ENCODE data around the gene CFAP68.
"Not testable (repeated sequence)": the region's sequence is repeated elsewhere in the genome, so short reads cannot be mapped to it uniquely, and the experiment has no call there.

The CFAP68 gene

DNA sequence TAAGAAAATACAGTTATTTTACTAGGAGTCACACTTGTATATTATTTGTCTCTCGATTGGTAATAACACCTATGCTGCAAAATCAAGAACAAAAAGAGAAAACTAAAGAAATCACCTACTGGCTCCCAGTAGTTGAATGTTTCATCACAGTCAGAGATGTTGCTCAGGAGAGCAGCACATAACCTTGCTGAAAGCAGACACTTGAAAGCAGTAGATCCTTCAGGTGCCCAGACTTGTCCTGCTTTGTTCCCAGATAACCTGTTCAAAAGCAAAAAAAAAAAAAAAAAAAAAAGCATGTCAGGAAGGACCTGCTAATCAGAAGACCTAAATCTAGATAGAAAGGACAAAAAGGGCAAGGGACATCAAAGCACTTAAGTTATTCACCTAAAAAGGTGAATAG is 9.2 kb upstream of the CFAP68 start:
- in situ Hi-C loops (cut with MboI; ENCODE audit: low sequenced_read_pairs): no loop called here

DNA sequence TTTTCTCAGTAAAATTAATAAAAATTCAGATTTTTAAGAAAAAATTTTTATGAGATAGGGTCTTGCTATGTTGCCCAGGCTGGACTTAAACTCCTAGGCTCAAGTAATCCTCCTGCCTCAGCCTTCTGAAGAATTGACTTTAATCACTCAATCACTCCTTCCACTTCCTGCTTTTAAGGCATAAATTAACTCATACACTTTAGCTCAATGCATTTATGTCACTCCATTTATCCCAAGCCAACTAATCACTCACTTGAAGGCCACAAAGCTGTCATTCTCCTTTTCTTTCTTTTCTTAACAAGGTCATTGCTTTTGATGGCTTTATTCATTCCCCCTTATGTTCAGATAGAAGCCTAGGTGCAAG is 8.8 kb upstream of the CFAP68 start:
- in situ Hi-C loops (cut with MboI; ENCODE audit: low sequenced_read_pairs): no loop called here

DNA sequence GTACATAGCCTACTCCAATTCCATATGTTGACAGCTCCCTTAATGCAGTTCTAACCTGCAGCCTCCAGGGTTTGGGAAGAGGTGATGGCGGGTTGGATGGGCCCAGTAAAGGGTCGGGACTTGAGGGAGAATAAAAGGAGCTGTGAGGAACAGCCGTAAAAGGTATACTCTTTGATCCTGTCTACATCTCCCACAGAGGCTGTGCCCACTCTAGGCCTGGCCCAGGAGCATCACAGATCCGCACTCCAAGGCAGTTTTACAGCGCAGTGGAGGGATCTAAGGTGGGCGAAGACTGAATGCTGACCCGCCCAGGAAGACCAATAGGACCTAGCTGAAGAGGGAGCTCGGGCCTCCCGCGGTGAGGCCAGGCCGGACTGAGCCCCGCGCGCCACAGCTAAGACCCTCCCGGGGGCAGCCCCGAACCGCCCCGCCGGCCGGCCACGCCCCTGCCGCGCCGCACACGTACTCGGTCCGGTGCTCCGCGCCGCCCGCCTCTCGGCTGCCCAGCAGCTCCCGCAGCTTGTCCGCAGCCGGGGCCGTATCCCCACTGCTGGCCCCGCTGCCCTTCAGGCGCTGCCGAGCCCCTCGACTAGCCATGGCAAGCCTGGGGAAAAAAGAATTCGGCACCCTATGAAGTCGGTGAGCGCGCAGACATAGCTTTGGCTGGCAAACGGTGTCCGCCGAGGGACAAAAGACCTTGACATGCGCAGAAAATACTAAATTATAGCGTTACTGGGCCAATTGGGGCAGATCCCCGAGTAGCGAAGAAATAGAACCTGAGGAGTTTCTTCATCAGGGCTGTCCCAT is 8.3 kb upstream of the CFAP68 start, which contains the start of gene ALG9:
ALG9 (minus strand) TSS at position 696 of the 807 bp plus-strand sequence; CDS start at position 597, 99 bp downstream.
- in situ Hi-C loops (cut with MboI; ENCODE audit: low sequenced_read_pairs): no loop called here

DNA sequence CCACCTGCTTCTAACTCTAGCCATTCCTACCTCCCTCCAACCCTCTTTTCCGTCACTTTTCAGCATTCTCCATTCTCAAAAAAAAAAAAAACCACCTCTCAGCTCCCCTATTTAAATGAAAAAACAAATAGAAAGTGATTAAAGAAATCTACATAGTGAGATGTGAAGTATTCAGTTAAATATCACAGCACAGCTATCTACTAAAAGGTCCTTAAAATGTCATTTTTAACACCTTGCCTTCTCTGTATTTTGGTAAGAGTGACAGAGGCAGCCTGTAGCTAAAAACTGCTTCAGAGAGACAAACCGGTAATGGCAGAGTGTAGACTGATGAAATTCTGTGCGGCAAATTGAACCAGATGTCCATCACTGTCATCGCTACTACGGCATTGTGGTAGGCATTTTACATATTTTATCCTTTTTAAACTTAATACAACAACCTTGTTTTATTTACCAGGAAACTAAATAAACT is 7.6 kb upstream of the CFAP68 start:
- in situ Hi-C loops (cut with MboI; ENCODE audit: low sequenced_read_pairs): no loop called here

DNA sequence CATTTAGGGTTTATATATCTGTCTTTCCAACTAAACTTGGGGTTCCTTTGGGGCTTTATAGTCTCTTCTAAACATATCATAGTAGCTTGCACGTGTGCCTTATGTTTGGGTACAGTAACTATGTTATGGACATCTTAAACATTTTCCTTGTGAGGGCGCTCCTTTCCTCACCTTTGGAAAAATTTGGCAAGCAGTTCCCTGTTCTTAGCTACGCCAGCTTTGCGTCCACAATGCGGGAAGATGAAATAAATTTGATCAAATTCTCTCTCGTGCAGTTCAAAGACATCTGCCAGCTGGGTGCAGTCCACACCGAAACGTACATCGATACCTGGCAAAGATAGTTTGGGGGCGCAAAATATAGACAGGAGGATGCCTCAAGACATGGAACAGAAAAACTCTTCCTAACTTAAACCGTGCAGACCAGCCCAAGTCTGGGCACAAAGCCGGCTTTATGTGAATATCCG is 924 bp upstream of the CFAP68 start:
- in situ Hi-C loops (cut with MboI; ENCODE audit: low sequenced_read_pairs): no loop called here

DNA sequence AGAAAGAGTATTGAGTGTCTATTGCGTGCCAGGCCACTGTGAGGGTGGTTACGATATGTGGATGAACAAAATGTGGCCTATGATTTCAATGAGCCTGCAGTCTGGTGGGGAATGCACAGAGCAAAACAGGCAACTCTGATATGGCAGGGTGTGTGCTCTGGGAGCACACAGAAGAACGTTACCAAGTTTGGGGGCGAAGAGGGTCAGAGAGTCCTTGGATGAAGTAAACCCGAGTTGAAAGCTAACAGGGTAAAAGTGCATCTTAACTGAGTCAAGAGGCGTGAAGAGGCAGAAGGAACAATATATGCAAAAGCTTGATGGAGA is 258 bp downstream of the CFAP68 start:
- in situ Hi-C loops (cut with MboI; ENCODE audit: low sequenced_read_pairs): no loop called here

DNA sequence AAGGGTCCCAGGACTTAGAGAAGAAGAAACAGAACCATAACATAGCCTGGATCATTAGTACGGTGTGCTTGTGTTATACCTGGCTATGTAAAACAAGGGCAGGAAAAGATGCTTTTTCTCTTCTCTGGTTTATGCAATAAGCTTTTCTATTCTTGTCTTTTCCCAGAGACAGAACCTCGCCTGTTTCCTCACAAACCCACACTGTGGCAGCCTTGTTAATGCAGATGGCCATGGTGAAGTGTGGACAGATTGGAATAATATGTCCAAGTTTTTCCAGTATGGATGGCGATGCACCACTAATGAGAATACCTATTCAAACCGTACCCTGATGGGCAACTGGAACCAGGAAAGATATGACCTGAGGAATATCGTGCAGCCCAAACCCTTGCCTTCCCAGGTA is 2.9 kb downstream of the CFAP68 start:
- in situ Hi-C loops (cut with MboI; ENCODE audit: low sequenced_read_pairs): no loop called here

DNA sequence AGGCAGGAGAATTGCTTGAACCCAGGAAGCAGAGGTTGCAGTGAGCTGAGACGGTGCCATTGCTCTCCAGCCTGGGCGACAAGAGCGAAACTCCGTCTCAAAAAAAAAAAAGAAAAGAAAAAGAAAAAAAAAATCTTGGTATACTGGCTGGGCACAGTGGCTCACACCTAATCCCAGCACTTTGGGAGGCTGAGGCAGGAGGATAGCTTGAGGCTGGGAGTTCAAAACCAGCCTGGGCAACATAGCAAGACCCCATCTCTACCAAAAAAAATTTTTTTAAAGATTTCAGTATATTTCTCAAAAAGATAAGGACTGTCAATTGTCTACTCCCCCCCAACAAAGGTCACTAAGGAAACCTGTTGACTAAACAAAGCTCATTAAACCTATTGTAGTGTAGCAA is 5.7 kb downstream of the CFAP68 start:
- in situ Hi-C loops (cut with MboI; ENCODE audit: low sequenced_read_pairs): not testable (repeated sequence)

DNA sequence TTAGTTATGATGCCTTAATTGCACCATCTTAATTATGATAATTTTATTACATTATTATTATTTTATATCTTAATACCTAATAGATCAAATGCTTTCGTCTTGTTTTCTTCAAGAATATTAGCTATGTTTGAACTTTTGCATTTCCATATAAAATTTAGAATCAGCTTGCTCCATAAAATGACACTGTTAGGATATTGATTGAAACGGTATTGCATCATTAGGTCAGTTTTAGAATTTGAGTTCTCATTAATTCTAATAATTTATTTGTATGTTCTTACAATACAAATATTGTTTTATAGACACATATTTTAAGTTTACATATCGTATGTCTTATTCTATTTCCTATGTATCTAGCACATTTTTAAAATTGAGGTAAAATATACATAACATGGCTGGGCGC is 6.7 kb downstream of the CFAP68 start:
- in situ Hi-C loops (cut with MboI; ENCODE audit: low sequenced_read_pairs): no loop called here

DNA sequence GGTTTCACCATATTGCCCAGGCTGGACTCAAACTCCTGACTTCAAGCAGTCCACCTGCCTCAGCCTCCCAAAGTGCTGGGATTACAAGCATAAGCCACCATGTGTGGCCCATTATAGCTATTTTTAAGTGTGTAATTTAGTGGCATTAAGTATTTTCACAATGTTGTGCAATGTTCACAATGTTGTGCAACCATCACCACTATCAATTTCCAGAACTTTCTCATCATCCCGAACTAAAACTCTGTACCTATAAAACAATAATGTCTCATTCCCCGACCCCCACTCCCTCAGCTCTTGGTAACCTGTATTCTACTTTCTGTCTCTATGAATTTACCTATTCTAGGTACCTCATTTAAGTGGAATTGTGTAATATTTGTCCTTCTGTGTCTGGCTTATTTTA is 7.5 kb downstream of the CFAP68 start:
- in situ Hi-C loops (cut with MboI; ENCODE audit: low sequenced_read_pairs): no loop called here

DNA sequence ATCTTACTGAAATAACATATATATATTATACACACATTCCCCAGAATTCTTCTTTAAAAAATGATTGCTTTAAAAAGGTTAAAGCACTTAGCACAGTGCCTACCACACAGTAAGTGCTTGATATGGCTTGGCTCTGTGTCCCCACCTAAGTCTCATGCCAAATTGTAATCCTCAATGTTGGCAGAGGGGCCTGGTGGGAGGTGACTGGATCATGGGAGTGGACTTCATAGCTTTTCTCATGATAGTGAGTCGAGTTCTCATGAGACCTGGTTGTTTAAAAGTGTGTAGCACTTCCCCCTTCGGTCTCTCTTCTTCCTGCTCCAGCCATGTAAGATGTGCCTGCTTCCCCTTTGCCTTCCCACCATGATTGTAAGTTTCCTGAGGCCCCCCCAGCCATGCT is 26.1 kb downstream of the CFAP68 start:
- in situ Hi-C loops (cut with MboI; ENCODE audit: low sequenced_read_pairs): no loop called here

DNA sequence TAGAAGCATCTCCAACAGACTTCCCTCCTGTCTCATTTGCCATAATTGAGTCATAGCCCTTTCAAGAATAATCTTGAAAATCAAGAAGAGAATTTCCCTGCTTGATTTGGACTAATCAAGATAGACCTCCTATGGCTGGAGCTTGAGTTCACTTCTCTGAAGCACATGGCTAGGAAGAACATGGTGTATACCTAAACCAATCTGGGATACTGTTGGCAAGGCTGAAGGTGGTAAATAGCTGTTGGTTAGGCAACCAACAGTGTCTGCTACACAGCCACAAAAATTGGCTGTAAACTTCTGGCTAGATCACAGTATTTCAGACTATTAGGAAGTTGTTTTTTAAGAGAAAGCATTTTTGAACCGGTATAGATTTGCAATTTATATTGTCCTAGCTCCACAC is 27.3 kb downstream of the CFAP68 start:
- in situ Hi-C loops (cut with MboI; ENCODE audit: low sequenced_read_pairs): no loop called here

DNA sequence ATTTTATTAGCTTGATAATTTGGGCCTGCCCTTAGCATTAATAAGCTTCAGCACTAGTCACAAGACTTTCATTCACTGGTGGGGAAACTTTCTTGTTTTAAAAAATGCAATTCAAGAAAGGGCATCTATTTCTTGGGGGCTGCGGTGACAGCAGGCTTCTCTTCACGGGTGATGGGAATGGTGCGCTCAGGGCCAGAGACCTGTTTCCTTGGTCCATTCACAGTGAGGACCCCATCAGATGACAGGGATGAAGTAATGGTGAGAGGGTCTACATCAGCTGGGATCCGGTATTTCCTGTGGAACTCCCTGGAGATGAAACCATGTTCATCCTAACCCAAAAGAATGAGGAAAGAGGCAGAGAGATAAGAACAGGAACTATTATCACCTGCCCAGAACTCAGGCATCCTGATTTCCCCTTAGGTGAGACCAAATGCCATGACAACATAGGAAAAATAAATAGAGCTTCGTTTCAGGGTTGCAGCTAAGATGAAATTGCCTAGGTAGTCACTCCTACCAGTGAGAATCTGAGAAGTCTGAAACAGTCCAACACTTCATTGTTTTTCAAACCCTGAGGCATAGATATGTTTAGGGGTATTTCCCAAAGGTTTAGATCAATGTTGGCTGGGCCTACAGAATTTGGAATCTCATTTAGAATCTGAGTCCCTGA is 29.4 kb downstream of the CFAP68 start:
- in situ Hi-C loops (cut with MboI; ENCODE audit: low sequenced_read_pairs): no loop called here

DNA sequence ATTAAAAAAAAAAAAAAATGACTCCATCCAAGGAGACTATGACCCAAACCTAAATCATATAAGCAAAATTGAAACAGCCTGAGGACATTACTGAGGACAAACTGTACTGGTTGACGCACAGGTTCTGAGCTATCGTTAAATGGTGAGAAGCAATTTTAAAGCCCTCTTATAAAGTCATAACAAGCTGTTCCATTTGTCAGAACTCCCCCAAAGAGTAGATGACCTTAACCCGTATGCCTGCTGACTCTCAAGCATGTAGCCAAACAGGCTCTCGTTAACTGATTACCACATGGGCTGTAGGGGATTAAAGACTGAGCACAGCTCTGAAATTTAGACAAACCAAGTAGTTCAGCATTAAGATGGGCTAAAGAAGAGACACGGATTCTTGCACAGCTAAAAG is 30.0 kb downstream of the CFAP68 start:
- in situ Hi-C loops (cut with MboI; ENCODE audit: low sequenced_read_pairs): no loop called here

DNA sequence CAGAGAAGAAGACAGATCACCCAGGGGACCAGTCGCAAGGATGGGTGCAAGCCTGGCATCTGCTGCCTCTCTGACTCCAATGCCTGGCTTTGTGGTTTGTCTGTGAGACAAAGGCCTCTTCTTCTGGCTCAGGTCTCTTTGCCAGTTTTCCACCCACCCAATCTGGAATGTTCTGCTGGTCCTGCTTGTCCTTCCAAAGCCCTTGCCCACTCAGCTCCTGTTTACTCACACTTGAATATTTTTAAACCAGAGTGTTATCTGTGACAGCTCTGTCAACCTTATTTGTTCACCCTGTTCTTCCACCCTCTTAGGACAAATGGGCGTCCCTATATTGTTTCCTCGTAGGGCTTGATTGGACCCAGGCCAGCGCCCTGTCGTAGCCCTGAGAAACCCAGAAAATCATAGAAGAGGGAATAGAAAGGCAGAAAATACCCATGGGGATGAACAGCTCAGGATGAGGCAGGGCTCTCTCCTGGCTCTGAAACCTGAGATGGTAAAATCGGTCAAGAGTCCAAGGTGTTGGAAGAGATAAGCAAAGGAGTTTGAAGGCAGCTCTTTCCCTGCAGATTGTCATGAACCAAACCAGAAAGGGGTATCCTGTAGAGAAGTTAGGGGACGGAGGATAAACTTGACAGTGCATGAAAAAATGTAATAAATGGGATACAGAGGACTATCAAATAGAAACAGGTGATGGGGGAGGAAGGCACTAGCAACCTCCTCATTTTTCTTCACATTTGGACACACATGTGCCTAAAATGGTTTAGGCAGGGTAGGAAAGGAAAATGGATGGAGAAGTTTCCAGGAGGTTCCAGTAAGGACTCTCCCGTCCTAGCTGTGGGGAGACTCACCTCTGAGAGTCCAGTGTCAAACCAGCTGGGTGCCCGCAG is 31.6 kb downstream of the CFAP68 start:
- in situ Hi-C loops (cut with MboI; ENCODE audit: low sequenced_read_pairs): no loop called here

DNA sequence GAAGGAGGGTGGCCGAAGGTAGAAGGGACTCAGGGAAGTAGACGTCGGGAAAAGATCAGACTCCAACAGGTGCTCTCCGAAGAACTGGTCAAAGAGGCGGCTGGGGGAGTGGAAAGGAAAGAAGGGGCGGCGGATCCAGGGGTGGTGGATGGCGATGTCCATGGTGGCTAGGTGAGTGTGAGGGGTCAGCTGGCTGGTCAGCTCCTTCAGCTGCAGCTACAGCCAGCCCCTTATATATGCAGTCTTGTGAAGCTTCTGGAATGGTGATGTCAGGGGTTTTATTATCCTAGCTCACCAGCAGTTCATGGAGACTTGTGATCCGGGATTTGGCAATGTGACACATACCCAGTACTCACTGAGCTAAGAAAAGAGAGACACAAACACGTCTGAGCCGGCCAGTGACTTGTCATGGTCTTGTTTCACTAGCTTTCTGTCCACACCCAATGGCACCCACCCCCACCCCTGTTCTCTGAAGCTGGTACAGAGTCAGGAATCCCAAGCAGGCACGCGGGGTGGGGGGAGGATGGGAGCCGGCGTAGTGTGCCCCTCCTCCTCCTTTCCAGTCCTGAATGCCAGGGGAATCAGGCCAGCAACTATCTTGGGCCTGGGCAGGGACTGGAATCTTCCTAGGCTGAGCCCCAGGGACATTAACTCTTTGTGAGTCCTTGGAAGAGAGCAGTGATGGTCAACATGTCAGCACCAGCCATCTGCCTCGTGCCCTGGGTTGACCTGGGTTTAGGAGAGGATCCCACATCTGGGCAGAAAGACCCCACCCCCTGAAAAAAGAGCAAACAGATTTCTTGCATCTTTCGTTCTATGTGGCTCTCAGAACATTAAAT is 32.4 kb downstream of the CFAP68 start, which contains the start of gene CRYAB:
CRYAB (minus strand) TSS at position 208 of the 839 bp plus-strand sequence; CDS start at position 162, 46 bp downstream.
- in situ Hi-C loops (cut with MboI; ENCODE audit: low sequenced_read_pairs): no loop called here

DNA sequence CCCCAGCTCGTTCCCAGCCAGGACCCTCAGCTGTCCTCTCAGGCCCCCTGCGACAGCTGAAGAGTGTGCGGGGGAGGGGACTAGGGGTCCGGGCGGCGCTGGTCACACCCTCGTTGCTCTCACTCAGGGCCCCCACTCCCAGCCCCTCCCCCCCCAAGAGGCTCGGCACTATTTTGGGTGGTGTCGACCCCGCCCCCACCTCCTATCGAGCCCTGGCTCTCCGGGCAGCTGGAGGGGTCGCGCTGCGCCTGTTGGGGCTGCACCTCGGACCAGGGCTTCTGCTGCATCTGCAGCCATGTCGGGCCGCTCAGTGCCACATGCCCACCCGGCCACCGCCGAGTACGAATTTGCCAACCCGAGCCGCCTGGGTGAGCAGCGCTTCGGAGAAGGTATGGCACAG is 33.2 kb downstream of the CFAP68 start, which contains the start of gene HSPB2:
HSPB2 (plus strand) TSS at position 200 of the 400 bp plus-strand sequence; CDS start at position 296, 96 bp downstream.
- in situ Hi-C loops (cut with MboI; ENCODE audit: low sequenced_read_pairs): no loop called here

DNA sequence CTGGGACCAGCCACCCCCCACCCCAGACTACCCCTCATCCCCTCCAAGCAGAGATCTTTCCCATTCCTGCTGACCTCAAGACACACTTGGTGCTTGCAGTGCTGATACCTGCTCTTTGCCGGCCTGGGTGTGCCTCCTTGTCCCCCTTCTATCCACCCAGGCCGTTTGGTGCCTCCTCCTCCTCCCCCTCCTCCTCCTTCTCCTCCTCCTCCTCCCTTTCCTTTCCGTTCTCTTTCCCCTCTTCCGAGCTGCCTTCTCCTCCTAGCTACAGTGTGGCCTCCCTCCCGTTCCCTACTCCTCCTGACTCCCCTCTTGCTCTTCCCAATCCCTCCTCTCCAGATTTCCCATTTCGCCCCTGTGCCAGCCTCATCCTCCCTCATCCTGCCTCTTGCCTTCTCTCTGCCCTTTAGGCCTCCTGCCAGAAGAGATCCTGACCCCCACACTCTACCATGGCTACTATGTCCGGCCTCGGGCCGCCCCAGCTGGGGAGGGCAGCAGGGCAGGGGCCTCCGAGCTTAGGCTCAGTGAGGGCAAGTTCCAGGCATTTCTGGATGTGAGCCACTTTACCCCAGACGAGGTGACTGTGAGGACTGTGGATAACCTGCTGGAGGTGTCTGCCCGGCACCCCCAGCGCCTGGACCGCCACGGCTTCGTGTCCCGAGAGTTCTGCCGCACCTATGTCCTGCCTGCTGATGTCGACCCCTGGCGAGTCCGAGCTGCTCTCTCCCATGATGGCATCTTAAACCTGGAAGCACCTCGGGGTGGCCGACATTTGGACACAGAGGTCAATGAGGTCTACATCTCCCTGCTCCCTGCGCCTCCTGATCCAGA is 33.9 kb downstream of the CFAP68 start:
- in situ Hi-C loops (cut with MboI; ENCODE audit: low sequenced_read_pairs): no loop called here

DNA sequence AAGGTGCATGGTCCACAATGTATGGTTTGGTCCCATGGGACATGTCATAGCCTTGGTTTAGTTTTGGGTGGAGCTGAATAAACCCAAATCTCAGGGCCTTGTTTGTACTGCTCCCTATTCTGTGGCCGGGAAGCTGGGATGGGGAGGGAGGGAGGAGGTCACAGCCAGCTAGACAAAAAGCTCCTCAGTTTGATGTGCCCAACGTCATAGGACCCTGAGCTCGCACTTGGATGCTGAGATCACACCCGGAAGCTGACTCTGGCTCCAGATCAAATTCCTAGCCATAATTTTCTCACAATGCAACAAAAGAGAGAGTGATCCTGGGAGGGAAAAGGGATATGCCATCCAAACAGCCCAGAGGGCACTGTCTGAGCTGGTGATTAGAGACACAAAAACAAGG is 34.7 kb downstream of the CFAP68 start:
- in situ Hi-C loops (cut with MboI; ENCODE audit: low sequenced_read_pairs): no loop called here

Measured in HL-60/S4 (cell line).